Fibroblast of mammary gland (primary cell): ENCODE measurements around the gene RTN4.

ENCODE experiments used
- DNase-seq: peaks from one replicate; pipeline ENCODE4 v3.0.0-alpha.2; 2010; ENCODE audit warnings: low read depth
- H3K4me3 ChIP-seq: 2 replicates; pipeline ENCODE4 v1.5.1; 2011; ENCODE audit warnings: low read depth, mild to moderate bottlenecking, low read length, moderate library complexity; ENCODE audit not compliant: control insufficient read depth
- TF ChIP-seq, protein P1 (sequence below): conservative IDR thresholded peaks from 2 replicates; pipeline ENCODE4 v1.5.1; 2011; ENCODE audit warnings: low read depth, low read length, inconsistent platforms; ENCODE audit not compliant: control insufficient read depth, insufficient read depth

The RTN4 gene

DNA sequence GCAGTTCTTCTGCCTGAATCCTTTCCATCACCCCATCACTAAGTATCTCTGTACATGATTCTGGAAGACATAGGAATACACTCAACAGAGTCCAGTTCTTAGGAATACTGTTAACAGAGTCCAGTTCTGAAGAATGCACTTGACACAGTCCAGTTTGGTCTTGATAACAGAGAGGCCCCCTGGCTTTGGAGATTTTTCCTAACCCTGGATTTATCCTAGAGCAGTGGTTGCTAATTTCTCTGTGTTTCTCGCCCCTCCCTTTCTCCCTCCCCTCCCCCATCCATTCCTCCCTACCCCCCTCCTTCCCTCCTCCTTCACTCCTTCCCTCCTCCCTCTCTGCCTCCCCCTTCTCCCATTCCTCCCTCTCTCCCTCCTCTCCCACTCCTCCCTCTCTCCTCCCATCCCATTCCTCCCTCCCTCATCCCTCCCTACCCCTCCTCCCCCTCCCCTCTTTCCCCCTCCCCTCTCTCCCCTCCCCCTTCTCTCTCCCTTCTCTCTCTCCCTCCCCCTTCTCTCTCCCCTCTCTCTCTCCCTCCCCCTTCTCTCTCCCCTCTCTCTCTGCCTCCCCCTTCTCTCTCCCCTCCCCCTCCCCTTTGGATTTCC, 105.4 kb downstream of the RTN4 start:
- H3K4me3 ChIP-seq = no peak overlapping the region
- no peak for DNase-seq
- TF ChIP-seq, protein P1, sequence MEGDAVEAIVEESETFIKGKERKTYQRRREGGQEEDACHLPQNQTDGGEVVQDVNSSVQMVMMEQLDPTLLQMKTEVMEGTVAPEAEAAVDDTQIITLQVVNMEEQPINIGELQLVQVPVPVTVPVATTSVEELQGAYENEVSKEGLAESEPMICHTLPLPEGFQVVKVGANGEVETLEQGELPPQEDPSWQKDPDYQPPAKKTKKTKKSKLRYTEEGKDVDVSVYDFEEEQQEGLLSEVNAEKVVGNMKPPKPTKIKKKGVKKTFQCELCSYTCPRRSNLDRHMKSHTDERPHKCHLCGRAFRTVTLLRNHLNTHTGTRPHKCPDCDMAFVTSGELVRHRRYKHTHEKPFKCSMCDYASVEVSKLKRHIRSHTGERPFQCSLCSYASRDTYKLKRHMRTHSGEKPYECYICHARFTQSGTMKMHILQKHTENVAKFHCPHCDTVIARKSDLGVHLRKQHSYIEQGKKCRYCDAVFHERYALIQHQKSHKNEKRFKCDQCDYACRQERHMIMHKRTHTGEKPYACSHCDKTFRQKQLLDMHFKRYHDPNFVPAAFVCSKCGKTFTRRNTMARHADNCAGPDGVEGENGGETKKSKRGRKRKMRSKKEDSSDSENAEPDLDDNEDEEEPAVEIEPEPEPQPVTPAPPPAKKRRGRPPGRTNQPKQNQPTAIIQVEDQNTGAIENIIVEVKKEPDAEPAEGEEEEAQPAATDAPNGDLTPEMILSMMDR = no peak

DNA sequence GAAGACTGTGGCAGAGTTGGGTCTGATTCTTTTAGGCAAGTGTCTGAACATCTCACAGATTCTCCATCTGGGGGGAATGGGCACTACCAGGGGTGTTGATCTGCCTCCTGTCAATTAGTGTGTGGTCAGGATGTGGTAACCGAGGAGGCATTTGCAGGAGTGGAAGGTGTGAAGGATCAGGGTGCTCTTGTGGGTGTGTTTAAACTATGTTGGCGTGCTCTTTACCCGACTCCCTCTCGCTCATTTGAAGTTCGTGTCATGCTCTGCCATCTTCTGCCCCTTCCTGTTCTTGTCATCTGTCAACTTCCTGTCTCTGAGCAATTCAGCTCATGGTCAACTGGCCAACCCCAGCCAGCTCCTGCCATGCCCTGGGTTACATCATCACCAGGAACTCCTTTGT, 107.9 kb downstream of the RTN4 start:
- TF ChIP-seq, protein P1 = no peak
- DNase-seq = no peak
- H3K4me3 ChIP-seq = no peak overlapping the region

DNA sequence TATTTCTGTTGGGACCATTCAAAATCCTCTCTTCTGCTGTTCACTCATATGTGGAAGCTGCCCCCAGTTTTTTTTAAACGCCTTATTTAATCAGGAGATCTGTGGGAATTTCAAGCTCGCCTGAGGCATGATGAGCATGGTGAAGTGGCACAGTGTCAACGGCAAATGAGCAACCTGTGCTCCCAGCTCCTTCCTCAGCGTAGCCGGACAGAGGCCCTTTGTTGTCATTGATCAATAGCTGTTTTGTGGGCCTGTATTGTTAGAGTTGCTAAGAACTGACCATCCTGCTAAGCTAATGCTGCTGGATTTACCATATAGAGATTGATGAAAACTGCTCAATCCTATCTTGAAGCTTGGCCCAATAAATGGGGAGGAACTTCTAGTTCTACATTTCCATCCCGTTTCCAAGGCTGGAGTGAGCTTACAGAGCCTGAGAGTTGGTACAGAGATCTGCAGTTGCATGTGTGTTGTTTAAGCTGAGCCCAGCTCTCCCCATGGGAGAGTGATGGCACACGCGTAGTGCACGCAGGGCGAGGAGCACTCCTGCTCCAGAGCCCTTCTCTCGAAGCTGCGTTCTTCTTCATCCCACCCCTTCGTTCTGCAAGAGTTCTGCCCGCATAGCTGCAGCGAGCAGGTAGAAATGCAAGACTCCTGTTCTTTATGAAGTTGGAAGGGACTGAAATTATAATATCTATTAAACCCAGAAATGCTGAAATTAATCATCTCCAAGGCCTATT, 108.8 kb downstream of the RTN4 start:
- no peak overlapping the region for H3K4me3 ChIP-seq
- no peak for DNase-seq
- TF ChIP-seq, protein P1 = no peak

DNA sequence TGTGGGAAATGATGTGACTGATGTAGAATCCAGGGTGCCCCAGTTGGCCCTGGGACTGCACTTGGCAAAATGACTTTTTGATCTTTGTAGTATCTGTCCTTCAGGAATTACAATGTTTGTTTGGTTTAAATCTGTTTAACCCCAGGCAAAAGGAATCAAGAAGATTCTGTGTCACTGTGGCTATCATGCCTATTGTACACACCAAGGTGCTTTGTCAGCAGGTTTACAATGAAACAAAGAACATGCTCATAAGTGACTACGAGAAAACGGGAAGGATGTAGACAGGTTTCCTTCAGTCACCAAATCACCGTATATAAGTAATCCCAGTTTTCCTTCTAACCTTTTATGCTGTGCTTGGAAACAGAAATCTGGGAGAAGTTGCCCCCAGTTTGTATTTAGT, 109.5 kb downstream of the RTN4 start:
- TF ChIP-seq, protein P1 = no peak
- DNase-seq = no peak

DNA sequence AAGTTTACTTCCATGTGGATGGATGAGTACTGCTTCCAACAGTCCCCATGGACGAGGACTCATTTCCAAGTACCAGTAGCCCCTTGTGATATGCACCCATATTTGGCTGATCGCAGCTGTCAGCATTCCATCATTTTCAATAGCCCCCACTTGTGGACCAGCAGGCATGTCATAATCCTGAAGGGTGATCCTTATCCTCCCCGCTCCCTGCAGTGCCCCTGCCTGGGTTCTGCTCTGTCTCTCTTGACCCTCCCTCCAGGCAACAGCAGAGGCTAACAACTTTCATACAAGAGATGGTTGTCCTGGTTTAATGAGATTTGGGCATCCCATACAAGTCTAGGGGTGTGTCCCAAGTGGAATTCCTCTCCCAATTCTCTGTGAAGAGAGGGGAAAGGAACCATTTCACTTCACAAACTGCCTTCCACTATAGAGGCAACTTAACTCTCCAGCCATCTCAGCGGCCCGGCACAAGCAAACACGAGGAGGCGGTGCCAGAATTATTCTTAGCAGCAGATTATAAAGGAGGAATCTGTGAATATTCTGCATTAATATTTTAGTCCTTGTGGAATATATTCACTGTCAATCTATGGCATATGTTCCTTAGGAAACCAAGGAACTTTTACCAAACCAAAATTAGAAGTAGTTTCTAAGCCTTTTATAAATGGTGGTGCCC, 110.7 kb downstream of the RTN4 start:
- TF ChIP-seq, protein P1 = no peak
- DNase-seq = no peak
- no peak overlapping the region for H3K4me3 ChIP-seq

More for the DNA sequence above, 109.5 kb downstream of the RTN4 start:
- H3K4me3 ChIP-seq = no peak overlapping the region

DNA sequence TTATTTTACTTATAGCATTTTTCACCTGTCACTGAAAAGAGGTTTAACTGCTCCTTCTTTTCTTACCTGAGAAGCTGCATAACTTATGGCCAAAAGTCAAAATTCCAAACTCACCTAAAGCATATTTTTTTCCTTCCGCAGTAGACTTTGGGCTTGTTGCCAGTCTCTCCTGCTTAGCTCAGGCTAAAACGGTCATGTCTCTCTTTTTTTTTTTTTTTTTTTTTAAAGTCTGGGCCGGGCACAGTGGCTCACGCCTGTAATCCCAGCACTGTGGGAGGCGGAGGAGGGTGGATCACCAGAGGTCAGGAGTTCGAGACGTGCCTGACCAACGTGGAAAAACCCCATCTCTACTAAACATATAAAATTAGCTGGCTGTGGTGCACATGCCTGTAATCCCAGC, 113.5 kb downstream of the RTN4 start:
- TF ChIP-seq, protein P1 = no peak
- DNase-seq = no peak
- H3K4me3 ChIP-seq = no peak overlapping the region
